Erythroblast (primary cell): ENCODE results near the gene YTHDF1.

Source experiments
- DNase-seq, 2 experiments: peaks; one replicate each; lab custom pipeline; 2025; lab: John Stamatoyannopoulos, UW
- GATA1 ChIP-seq: IDR thresholded peaks from 2 replicates; pipeline ENCODE4 v1.6.1; 2011; ENCODE audit warnings: low read depth, mild to moderate bottlenecking, control low read depth, low read length, moderate library complexity
- POLR2A ChIP-seq: IDR thresholded peaks from 2 replicates; pipeline ENCODE4 v1.6.1; 2011; ENCODE audit warnings: mild to moderate bottlenecking, low read length

YTHDF1 gene

DNA sequence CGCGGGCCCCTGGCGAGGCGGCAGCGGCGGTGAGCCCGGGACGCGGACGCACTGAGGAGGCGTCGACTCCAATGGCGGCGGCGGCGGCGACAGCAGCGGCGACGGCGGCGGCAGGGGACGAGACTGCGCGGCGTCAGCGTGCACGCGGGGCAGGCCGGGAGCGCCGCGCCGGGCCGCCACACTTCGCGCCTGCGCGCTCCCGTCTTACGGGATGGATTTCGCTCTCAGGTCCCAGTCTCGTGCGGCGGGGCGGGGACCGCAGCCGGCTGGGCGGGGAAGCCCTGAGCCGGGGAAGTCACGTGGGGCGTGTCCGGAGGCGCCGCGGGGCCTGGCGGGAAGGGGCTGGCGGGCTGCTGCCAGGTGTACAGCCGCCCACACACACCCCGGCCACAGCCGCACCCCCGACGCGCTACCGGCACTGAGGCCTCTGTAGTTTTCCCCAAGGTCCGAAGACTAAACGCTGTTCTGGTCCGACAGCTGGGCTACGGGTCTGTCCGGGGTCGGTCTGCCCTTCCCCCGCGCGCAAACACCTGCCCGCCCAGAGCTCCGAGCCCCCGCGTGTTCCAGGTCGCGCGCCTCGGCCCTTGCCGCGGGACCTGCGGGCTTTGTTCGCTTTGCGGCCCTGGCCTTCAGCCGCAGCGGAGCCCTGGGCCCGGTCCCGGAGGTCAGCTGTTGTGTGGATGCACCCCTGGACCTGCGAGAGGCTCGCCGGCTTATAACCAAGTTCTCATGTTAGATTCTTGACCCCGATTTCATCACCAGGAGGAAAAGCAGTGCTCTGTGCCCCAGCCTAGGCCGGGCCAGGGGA, at the start of gene YTHDF1:
YTHDF1 (minus strand) TSS at position 91 of the 808 bp plus-strand sequence. CDS start 239 bp downstream, outside the sequence.
- peak; percentile 97 to 98 for DNase-seq
- TF ChIP-seq POLR2A (peak; percentile 70), GATA1 (no peak)

DNA sequence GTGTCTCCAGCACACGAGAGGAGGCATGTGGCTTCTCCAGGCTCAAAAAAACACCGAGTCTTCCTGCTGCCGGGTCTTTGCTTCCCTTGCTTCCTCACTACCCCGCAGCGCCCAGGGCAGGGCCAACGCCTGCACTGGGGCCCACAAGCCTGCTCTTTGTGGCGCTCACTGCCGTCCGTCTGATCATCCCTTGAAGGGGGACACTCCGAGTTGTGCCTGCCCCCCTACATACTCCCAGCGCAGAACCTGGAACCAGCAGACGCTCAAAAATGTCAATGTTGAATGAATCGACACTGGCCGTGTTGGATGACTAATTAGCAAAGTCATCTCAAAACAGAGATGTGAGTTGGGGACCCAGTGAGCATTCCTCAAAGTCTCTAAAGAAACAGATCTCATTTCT, 48.6 kb upstream of the YTHDF1 start:
- no peak for DNase-seq
- TF ChIP-seq GATA1 (no peak), POLR2A (no peak)

DNA sequence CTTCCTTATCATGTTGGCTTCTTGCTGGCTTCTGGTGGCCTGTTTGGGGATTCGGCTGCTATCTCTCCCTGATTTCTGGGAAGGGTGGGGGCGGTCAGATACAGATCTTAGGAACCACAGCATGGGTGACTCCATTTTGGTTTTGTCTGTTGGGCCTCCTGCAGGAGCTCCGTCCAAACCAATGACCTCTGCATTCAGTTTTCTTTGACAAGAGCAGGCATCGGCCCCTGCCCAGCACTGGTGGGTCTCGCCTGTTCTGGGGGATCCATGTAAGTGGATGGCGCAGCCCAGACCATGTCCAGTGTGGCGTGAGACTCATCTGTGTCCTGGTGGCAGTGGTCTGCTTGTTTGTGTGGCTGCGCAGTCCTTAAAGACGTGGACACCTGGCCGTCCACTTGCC, 48.1 kb upstream of the YTHDF1 start:
- peak in 1 of 2 experiments; percentile 41 for DNase-seq
- TF ChIP-seq GATA1 (no peak), POLR2A (no peak)

DNA sequence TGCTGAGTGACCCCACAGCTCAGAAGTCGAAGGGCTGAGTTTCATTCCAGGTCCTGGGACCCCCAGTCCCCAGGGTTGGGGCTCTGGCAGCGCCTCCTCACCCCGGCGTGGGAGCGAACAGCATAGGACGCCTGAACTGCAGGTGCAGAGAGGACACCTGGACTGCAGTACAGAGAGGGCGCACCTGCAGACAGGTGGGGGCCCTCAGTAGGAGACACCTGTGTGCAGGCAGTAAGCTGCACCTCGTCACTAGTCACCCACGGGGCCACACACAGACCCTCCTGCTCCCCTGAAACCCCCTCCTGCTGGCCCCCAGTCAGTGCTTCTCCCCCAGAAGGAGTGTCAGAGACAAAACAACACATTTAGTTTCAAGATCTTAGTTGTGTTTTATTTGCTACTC, 46.9 kb upstream of the YTHDF1 start:
- TF ChIP-seq POLR2A (no peak), GATA1 (no peak)
- DNase-seq = no peak

DNA sequence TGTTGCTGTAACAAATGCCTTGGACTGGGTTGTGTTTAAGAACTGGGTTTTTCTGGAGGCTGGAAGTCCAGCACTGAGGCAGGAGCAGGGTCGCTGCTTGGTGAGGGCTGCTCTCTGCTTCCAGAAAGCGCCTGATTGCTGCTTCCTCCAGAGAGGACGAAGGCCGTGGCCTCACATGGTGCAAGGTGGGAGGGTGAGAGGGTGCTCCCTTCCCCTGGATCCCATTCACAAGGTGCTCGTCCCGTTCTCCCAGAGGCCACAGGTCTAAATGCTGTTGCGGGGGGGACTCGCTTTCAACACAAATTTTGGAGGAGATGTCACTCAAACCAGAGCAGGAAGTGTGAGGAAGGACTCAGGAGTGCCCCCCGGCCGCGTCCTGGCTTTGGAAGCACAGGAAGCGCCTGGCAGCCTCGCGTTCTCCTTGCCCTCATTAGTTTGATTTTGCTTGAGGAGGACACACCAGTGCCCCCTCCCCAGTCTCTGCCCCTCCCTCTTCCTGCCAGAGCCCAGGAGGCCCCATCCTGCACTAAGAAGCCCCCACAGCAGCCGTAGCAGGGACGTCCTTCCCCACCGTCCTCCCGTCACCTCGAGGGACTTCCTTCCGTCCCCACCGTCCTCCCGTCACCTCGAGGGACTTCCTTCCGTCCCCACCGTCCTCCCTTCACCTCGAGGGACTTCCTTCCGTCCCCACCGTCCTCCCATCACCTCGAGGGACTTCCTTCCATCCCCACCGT, 46.0 kb upstream of the YTHDF1 start:
- no peak for TF ChIP-seq GATA1
- TF ChIP-seq POLR2A = no peak
- no peak for DNase-seq

DNA sequence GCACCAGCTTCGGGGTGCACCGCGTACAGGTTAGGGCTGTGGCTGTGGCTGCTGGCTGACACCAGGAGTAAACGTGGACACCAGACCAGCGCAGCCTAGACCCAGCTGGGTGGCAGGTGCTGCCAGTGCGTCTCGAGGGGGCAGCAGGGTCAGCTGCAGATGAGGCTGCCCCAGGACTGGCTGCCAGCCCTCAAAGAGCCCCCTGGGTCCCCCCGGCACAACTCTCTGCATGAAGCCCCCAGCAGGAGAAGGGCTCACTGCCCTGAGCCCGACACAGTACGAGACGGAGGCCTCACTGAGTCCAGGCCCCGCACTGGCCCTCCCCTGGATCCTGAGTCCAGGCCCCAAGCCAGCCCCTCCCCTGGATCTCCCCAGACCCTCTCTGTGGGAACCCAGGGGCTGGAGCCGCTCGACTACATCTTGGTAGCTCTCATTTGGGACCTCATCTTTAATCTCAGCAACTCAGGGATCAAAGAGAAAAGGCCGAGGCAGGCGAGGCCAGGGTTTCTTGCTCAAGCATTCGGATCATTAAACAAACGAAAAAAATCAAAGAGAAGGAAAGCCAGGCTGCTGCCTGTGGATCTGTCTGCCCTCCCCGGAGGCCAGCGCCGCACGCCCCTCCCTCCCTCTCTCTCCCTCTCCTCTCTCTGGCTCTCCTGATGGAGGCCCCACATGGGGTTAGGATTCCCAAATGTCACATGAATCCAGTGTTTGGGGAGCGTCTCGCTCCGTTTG, 45.3 kb upstream of the YTHDF1 start:
- DNase-seq = no peak
- TF ChIP-seq GATA1 (no peak), POLR2A (no peak)

DNA sequence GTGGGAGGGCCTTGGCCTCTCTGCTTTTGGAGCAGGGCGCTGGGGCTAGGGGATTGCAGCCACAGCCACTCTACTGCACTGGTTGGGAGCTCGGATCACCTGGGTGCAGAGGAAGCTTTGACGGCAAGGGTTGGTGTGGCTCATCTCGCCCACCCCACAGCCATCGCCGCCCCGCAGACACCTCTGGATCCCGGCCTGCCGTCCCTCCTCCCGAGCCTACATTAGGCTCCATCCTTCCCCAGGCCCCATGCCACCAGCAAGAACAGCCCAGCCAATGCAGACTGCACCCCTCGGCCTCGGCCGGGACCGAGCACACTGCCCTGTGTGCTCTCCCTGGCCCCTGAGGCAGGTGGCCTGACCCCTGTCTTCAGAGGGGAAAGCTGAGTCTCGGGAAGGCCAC, 44.6 kb upstream of the YTHDF1 start:
- TF ChIP-seq POLR2A = no peak
- TF ChIP-seq GATA1 = no peak
- no peak for DNase-seq

DNA sequence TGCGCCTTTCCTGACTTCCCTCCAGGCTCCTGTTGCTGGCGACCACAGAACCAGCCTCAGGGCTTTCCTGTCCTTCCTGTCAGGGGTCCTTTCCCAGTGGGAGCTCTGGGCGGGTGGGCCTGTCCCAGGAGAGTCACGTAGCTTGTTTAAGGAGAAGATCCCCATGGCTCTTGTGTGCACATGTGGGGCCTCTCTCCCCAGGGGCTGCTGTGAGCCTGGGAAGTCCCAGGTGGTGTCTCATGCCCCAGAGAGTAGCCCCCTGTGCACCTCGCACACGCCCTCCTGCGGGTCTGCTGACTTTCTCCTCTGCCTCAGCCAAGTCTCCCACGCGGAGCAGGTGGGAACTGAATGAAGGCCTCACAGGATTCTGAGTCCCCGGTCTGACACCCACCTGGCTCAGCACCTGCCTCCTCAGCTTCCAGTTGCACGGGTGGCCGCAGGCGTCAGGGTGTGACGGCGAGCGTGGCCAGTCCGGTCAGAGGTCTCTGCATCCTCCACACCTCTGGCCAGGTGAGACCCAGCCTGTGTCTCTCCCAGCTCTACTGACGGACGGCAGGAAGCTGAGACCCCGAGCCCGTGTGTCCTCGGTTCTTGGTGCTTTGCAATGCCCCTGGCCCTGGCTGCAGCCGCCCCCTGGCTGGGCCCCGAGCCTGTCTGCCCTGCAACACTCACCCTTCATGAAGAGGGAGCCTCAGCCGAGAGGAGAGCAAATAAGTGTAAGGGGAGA, 44.0 kb upstream of the YTHDF1 start:
- no peak for DNase-seq
- TF ChIP-seq POLR2A (no peak), GATA1 (no peak)

DNA sequence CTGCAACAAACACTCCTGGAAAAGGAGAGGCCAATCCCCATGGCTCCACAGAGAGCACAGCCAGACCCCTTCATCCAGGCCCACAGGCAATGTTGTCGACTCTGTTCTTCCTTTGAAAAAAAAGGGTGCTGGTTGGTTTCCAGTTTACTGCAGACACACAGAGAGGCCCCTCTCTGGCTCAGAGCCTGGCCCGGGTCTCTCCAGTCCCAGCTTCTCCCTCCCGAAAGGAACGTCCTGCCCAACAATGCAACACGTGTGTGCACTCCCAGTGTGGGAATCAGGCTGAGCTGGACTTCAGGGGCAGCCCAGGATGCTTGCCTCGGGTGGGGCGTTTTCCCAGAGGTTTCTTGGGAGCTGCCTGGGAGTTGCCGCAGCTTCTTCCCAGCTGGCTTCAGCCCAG, 42.9 kb upstream of the YTHDF1 start:
- DNase-seq = no peak
- TF ChIP-seq POLR2A (no peak), GATA1 (no peak)

DNA sequence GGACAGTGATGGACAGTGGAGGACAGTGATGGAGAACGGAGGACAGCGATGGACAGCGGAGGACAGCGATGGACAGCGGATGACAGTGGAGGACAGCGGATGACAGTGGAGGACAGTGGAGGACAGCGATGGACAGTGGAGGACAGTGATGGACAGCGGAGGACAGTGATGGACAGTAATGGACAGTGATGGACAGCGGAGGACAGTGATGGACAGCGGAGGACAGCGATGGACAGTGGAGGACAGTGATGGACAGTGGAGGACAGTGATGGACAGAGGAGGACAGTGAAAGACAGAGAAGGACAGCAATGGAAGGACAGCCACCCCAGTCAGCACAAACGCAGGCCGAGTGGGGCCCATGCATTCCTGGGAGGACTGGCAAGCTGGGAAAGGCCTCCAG, 41.7 kb upstream of the YTHDF1 start:
- TF ChIP-seq GATA1 (no peak), POLR2A (no peak)
- DNase-seq = no peak

DNA sequence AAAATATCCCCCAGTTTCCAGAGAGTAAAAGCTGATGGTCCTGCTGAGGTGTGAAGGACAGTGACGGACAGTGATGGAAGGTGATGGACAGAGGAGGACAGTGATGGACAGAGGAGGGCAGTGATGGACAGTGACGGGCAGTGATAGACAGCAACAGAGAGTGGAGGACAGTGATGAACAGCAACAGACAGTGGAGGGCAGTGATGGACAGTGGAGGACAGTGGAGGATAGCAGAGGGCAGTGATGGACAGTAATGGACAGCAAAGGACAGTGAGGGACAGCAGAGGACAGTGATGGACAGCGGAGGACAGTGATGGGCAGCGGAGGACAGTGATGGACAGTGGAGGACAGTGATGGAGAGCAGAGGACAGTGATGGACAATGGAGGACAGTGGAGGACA, 41.0 kb upstream of the YTHDF1 start:
- no peak for DNase-seq
- TF ChIP-seq POLR2A (no peak), GATA1 (no peak)

DNA sequence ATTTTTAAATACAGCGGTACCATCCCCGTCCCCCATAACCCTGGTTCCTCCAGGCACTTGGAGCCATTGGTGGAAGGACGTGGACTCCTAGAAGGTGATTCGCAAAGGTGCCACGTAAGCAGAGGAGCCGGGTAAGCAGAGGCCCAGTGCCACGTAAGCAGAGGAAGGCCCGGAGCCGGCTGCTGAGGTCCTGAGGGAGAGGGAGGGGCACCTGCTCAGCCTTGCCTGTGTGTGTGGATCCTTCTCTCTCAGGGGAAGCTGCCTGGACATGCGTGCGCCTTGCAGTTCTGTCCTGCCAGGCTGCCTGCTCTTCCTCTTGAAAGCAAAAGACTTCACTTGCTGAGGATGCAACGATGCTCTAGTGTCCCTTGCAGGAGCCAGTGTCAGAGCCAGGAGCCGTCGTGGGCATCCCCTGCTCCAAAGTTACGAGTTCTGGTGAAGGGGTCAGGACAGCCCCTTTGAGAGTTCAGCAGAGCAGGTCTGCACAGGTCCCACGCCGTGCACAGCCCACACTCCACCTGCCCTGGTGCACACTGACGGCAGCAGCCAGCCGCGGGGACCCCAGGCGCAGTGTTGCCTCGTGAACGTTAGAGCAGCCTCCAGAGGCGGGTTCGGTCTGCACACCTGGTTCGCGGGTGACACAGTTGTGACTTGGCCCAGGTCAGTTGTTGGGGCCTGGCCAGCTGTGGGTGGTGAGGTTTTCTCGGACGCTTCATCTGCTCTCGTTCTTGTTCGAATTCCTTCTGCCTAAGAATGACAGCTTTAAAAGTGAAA, 40.2 kb upstream of the YTHDF1 start:
- no peak for DNase-seq
- TF ChIP-seq GATA1 (no peak), POLR2A (no peak)

DNA sequence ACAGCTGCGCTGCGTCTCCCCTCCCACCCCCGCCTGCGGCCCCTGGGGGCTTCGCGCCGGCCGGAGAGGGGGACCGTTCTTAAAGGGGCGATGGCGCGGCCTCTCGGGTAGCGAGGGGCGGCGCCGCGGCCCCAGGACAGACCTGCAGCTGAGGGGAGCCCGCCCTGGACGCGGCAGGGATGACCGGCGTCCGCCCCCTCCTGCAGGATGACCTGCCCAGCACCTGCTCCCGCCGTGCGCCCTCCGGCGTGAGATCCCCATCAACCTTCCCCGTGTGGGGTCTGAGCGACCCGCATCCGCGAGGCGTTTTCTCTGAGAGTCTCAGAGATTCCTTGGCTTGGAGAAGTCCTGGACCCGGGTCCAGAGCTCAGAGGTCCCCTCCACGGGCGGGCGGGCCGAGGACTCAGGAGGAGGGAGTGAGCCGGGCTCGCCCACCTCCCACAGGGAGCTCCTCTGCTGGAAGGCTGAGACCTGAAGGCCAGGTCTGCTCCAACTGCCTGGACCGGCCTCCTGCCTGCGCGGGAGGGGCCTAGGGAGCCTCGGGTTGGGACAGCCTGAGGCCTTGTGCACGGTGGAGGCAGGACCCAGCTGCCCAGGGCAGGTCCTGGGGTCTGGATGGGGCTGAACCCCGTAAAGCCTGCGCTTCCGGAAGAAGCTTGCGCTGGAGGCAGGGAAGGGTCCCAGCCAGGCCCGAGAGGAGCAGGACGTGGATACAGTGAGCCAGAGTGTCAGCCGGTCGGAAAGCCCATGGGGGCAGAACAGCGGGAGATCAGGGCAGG, 38.9 kb upstream of the YTHDF1 start:
- DNase-seq = no peak
- TF ChIP-seq POLR2A (no peak), GATA1 (no peak)
